Osteocyte (in vitro differentiated cells): Measurements from ENCODE around the gene ZNF750. TPM values are rescaled to one million over a fixed set of nuclear protein-coding genes. Genes with fewer than 3 reads are reported as not detected.

Experiments
- DNase-seq: peaks from one replicate; pipeline ENCODE4 v3.0.0; 2021; ENCODE audit warnings: mixed read lengths; ENCODE audit not compliant: unreplicated experiment; ENCODE audit errors: extremely low spot score
- H3K27ac Mint-ChIP-seq: one replicate; pipeline ENCODE4 v1.8.0; 2021; ENCODE audit warnings: mild to moderate bottlenecking, mixed read lengths; ENCODE audit not compliant: unreplicated experiment
- H3K27me3 Mint-ChIP-seq: one replicate; pipeline ENCODE4 v1.8.0; 2021; ENCODE audit warnings: mixed read lengths; ENCODE audit not compliant: unreplicated experiment
- H3K36me3 Mint-ChIP-seq: one replicate; pipeline ENCODE4 v1.8.0; 2021; ENCODE audit warnings: mixed read lengths; ENCODE audit not compliant: unreplicated experiment
- H3K4me1 Mint-ChIP-seq: one replicate; pipeline ENCODE4 v1.8.0; 2021; ENCODE audit warnings: mixed read lengths; ENCODE audit not compliant: unreplicated experiment
- H3K4me3 Mint-ChIP-seq: one replicate; pipeline ENCODE4 v1.8.0; 2021; ENCODE audit warnings: mild to moderate bottlenecking, moderate library complexity, mixed read lengths; ENCODE audit not compliant: unreplicated experiment
- H3K9me3 Mint-ChIP-seq: one replicate; pipeline ENCODE4 v1.8.0; 2021; ENCODE audit warnings: mixed read lengths; ENCODE audit not compliant: unreplicated experiment
- total RNA-seq: library from RNA; stranded (reverse); gene quantifications from 2 replicates; pipeline ENCODE4 v1.2.1, GENCODE V29; 2021
- TF ChIP-seq, protein P1 (sequence below): fragments of 200-600 bp; sonication (generic); IDR thresholded peaks from 2 replicates; pipeline ENCODE4 v1.5.0; 2021; ENCODE audit warnings: antibody characterized with exemption, mild to moderate bottlenecking, moderate library complexity

The ZNF750 gene
- total RNA-seq, 1 donor from 2014 or later = not detected

DNA sequence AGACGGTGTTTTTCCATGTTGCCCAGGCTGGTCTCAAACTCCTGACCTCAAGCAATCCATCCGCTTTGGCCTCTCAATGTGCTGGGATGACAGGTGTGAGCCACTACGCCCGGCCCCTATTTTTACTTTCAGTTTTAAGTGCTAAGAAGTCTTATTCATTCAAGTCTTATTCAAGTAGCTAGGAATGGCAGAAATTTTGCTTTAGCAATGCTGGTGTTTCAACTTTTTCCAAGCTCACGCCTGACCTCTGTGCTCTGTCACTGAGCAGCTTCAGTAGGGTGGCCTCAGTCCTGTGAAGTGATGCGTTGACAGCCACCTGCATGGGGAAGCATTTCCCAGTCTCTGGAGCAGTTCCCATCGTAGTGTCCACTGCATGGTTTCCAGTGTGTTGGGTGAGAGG lies 12.9 kb downstream of the ZNF750 start:
- no peaks in the 10 kb centered on the region for H3K4me1 Mint-ChIP-seq
- no peak for DNase-seq
- H3K36me3 Mint-ChIP-seq = peaks cover 11% of the 10 kb centered on the region
- no peaks in the 10 kb centered on the region for H3K27me3 Mint-ChIP-seq
- no peak overlapping the region for H3K4me3 Mint-ChIP-seq
- TF ChIP-seq, protein P1, sequence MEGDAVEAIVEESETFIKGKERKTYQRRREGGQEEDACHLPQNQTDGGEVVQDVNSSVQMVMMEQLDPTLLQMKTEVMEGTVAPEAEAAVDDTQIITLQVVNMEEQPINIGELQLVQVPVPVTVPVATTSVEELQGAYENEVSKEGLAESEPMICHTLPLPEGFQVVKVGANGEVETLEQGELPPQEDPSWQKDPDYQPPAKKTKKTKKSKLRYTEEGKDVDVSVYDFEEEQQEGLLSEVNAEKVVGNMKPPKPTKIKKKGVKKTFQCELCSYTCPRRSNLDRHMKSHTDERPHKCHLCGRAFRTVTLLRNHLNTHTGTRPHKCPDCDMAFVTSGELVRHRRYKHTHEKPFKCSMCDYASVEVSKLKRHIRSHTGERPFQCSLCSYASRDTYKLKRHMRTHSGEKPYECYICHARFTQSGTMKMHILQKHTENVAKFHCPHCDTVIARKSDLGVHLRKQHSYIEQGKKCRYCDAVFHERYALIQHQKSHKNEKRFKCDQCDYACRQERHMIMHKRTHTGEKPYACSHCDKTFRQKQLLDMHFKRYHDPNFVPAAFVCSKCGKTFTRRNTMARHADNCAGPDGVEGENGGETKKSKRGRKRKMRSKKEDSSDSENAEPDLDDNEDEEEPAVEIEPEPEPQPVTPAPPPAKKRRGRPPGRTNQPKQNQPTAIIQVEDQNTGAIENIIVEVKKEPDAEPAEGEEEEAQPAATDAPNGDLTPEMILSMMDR = no peak
- H3K9me3 Mint-ChIP-seq = no peaks in the 10 kb centered on the region
- no peak overlapping the region for H3K27ac Mint-ChIP-seq

DNA sequence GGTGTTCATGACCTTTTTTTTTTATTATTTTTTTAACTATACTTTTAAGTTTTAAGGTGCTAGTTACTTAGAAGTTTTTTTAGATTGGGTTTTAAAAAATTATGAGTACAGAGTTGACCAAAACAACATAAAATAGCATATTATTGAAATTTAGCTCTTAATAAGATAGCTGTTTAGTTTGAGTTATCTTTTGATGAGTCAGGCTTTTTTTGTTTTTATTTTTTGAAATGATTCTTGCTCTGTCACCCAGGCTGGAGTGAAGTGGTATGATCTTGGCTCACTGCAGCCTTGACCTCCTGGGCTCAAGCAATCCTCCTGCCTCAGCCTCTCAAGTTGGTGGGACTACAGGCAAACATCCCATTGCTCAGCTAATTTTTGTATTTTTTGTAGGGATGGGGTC lies 13.6 kb downstream of the ZNF750 start:
- Mint-ChIP-seq H3K27ac (no peak overlapping the region), H3K4me3 (no peak overlapping the region), H3K27me3 (no peaks in the 10 kb centered on the region), H3K9me3 (no peaks in the 10 kb centered on the region), H3K4me1 (no peaks in the 10 kb centered on the region), H3K36me3 (peaks cover 10% of the 10 kb centered on the region)
- DNase-seq = no peak
- TF ChIP-seq, protein P1 = no peak

DNA sequence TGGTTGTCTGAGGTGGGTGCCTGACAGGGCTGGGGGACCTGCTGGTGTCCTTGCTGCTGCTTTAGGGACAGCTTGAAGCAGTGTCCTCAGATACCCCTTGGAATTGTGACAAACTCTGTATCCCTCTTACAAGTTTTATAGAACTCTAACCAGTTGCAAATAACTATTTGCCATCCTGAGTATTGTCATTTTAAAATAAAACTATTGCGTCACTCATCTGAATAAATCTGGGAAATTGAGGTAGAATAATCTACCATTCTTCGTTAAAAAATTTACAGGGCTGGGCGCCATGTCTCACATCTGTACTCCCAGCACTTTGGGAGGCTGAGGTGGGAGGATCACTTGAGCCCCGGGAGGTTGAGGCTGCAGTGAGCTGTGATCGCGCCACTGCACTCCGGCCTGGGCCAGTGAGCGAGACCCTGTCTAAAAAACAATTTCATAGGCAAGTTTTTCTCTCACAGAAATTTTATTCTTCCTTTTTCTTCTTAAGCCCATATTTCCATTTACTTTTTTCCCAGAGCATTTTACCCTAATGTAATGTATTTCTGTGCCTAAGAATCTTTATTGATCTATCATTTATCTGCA lies 14.2 kb downstream of the ZNF750 start:
- H3K4me1 Mint-ChIP-seq = no peaks in the 10 kb centered on the region
- no peak for DNase-seq
- H3K27ac Mint-ChIP-seq = no peak overlapping the region
- H3K27me3 Mint-ChIP-seq = no peaks in the 10 kb centered on the region
- TF ChIP-seq, protein P1 = no peak
- H3K9me3 Mint-ChIP-seq = no peaks in the 10 kb centered on the region
- no peak overlapping the region for H3K4me3 Mint-ChIP-seq
- H3K36me3 Mint-ChIP-seq = peaks cover 12% of the 10 kb centered on the region

DNA sequence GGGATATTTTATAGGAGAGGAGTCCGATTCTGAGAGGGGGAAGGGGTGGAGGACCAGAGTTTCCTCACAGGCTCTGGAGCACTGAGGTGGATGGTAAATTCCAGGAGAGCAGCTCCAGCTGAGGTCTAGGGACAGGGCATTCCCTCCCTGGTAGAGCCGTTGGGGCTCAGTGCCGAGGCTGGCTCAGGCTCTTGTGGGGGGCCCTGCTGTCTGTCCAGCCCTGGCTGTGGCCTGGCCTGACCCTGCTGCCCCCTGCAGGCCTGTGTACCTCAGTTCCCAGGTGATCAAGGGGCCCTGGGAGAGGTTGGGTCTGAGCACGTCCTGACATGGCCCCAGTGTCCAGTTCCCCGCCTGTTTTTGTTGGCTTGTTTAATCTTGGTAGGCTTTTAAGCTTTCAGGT lies 16.8 kb downstream of the ZNF750 start:
- DNase-seq = no peak
- Mint-ChIP-seq H3K4me1 (no peaks in the 10 kb centered on the region), H3K9me3 (peaks cover 6% of the 10 kb centered on the region), H3K36me3 (peaks cover 32% of the 10 kb centered on the region), H3K4me3 (no peak overlapping the region), H3K27me3 (no peaks in the 10 kb centered on the region), H3K27ac (no peak overlapping the region)
- TF ChIP-seq, protein P1 = no peak

DNA sequence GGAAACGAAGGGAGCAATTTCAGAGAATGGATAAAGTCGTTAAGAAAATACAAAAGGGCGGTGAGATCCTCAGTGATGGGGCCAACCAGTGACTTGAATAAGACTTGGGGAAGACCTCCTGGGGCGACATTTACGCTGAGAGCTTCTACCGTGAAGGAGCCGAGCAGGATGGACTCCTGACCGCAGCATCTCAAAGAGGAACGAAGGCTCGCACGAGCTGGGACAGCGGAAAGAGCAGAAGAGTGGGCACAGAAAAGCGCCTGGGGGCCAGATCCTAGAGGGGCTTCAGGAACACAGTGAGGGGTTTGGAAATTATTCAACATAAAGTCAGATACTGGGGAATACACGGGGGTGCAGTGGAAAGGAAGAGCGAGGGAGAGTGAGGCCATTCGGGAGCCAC lies 17.5 kb downstream of the ZNF750 start:
- H3K4me1 Mint-ChIP-seq = peaks cover 3% of the 10 kb centered on the region
- no peak overlapping the region for H3K4me3 Mint-ChIP-seq
- H3K36me3 Mint-ChIP-seq = peaks cover 36% of the 10 kb centered on the region
- no peak overlapping the region for H3K27ac Mint-ChIP-seq
- no peaks in the 10 kb centered on the region for H3K27me3 Mint-ChIP-seq
- no peak for DNase-seq
- TF ChIP-seq, protein P1 = no peak
- H3K9me3 Mint-ChIP-seq = peaks cover 6% of the 10 kb centered on the region
